SW480 (cell line): ENCODE data around the gene HOXA10.
A peak's percentile ranks its signal among the peaks of the same experiment; 100 is the strongest.

ENCODE experiments used
- DNase-seq: peaks from one replicate; pipeline ENCODE4 v3.0.0-alpha.2; 2016; ENCODE audit warnings: low spot score

HOXA10 gene

DNA sequence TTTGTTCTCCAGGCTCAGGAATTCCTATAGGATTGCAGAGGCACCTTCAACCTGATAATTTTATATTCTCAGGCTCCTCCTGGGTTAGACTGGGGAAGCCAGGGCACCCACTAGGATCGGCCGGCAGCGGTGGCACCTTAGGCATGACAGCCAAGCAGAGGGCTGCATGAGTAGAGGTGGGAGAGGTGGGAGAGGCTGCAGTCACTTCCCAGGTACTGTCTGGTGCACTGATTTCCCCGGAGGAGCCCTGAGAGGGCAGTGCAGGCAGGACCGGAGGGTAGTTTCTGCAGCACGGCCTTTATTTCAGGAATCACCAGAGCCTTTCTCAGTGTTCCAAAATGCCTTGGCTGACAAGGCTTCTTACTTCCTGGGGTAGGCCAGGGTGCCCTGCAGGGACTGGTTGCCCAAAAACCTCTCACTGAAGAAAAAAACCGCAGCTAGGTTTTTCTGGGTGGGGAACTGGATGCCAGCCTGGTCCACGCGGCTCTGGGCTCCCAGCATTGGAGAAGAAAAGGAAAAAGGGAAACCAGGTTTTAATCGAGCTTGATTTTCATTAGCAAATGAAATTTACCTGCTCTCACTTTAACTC lies 29.3 kb upstream of the HOXA10 start:
- DNase-seq: no peak

DNA sequence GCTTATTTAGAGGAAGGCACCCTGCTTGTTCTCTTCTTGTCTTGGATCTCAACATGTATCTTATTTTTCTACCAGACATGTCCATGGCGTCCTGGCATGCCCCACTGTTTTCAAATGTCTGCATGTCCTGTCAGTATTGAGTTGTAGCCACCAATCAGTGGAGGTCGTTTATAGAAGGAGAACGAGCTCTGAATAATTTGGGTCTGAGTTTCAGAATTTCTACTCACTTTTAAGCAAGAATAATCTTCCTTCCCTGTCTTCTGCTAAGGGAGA lies 28.7 kb upstream of the HOXA10 start:
- DNase-seq: no peak

GRCh38 chr7:27202018-27202861 lies 28.1 kb upstream of the HOXA10 start:
- DNase-seq: no peak

DNA sequence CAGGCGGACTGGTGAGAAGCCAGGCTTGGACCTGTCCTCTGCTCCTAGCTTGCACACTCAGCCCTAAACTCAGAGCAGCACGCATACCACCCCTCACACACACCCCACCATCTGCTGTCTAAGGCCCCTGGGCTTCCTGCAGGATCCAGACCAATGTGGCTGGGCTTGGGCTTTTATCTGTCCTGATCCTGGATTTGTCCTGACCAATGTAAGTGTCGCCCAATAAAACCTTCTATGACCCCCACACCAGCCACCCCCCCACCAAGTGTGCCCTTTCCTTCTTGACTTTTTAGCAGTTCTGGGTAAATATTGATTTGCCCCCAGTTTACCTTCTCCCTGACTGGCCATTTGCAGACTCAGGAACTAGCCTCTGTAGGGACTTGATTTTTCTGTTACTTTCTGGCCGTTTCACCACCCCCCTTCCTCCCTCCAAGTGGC lies 27.5 kb upstream of the HOXA10 start:
- no peak for DNase-seq

- DNase-seq: peak; percentile 17
Measured at GRCh38 chr7:27200761-27201579, 26.9 kb upstream of the HOXA10 start.

DNA sequence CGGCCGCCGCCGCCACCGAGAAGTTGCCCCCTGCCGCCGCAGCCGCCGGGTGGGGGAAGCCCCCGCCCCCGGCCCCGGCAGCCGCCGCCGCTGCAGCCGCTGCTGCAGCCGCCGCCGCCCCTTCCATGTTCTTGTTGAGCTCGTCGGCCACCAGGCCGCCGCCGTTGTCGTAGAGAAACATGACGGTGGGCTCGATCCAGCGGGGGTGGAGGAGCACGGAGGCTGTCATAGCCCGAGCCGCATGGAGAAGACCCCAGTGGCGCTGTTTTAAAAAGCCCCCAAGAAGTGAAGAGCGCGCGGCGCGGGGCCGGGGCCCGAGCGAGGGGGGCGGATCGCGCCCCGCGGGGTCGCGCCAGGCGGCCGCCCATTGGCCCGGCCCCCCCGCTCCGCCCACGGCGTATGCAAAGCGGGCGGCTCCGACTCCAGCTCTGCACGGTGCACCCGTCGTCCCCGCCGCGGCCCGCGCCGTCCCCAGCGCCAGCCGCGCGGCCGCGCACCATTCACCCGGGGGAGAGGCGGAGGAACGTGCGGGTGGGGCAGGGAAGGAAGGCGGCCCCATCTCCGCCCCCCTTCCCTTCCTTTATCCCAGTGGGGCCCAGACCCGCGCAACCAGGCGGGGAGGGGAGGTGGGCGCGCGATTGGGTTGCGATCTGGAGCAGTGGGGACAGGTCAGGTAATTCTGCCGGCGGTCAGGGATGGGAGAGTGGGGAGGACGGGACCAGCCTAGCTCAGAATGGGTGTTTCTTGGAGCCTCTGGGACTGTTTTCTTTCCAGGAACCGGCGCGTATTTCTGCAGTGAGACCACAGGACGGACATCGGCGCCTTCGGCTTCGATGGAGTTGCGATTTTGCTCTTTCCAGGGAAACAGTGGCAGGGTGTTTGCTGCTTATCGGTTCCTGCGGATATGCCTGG lies 26.0 kb upstream of the HOXA10 start, which contains the start of gene HOXA13:
Gene HOXA13 (minus strand): TSS at position 243 of the 912 bp plus-strand sequence. CDS start 14 bp downstream, at position 229.
- peak; percentile 77 for DNase-seq

GRCh38 chr7:27198871-27199801 lies 25.0 kb upstream of the HOXA10 start:
- peak; percentile 61 for DNase-seq

- peak; percentile 23 for DNase-seq
Measured at GRCh38 chr7:27198138-27198841, 24.2 kb upstream of the HOXA10 start.

GRCh38 chr7:27197137-27198042 lies 23.3 kb upstream of the HOXA10 start:
- DNase-seq: no peak

- peak; percentile 74 for DNase-seq
Measured at GRCh38 chr7:27196287-27196767, 22.2 kb upstream of the HOXA10 start.

DNA sequence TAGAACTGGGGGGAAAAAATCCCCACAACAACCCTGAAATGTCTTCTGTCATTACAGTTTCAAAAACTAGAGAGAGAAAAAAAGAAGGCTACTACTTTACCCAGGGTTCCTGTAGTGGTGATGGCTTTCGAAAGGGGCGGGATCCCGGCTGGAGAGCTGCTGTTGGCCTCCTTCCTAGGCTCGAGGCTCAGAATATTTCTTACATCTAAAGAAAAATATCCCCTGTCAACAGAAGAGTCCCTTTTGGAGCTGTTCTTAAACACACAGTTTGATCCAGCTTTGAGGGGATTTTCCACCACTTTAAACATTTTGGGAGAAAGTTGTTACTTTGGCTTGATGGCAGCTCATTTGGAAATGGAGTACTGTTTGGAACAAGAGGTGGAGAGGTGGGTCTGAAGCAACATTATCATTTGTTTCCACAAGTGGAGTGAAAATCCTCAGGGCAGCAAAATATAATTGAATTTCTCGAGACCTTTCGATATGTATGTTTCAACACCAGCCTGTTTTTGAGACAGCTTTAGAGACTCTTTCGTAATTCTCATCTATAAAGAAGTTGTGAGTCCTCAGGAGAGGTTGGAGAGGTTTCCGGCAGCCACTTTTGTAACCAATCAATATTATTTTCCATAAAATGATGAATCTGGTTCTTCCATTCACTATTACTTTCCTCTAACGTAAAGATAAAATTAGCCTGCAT lies 20.7 kb upstream of the HOXA10 start:
- DNase-seq: no peak

- DNase-seq: no peak
Measured at GRCh38 chr7:27194002-27194352, 19.9 kb upstream of the HOXA10 start.

DNA sequence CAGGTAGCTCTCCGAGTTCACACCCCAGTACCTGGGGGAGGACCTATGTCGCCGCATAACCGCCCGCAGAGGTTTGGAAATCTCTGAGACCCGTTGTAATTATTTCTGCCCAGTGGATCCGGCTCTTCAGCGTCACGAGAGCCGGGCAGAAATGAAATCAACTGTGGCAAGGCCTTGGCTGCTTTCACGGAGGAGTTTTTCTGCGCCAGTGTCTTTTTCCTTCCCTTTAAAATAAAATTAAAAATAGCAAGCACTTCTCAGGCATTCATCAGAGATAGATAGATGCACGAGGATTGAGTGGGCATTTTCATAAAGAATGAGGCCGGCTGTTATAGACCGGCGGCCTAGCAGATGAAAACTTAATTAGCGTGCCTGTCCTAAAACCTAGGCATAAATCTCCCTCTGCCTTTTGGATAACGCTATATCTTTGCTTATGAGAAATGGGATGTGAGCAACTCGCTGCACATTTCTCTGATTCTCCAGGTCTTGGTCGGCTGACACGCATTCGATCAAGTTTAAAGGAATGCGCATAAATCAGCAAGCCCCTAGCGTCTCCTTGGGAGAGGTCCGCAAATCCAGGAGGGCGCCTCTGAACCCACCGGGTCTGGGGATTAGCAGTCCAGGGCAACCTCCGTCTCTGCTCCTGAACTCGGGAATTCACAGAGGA lies 19.3 kb upstream of the HOXA10 start:
- DNase-seq: no peak

DNA sequence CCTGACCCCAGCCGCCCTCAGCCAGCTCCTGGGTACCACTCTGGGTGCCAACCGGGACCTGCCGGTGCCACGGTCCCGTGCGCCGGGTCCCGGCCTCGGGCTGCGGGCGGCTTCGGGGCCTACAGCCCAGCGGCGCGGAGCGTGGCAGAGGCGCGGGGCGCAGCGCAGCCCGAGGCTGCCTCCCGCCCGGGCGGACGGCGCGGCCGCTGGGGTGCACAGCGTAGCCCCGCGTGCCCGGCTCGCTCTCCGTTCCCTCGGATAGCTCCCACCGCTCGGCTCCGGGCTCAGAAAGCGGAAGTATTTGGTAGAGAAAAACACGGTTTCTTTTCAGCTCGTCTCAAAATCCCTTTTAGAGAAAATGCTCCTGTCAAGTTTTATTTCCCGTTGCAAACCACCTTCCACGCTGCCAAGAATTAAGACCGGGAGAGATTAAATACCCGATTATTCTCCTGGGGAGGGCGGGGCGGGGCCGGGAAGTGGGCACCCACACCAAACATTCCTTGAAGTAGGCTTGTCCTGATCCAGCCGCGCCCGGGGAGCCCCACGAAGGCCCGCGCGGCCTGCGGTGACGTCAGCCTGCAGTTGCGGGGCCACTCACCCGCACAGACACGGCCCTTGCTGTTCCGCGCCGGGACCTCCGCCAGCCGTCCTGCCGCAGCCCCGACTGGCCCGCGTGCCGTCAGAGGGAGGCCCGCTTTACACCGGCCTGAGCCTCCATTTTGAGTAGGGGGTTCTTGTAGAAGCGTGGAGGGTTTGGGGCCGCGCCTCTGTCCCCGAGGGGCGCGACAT lies 18.6 kb upstream of the HOXA10 start:
- no peak for DNase-seq

DNA sequence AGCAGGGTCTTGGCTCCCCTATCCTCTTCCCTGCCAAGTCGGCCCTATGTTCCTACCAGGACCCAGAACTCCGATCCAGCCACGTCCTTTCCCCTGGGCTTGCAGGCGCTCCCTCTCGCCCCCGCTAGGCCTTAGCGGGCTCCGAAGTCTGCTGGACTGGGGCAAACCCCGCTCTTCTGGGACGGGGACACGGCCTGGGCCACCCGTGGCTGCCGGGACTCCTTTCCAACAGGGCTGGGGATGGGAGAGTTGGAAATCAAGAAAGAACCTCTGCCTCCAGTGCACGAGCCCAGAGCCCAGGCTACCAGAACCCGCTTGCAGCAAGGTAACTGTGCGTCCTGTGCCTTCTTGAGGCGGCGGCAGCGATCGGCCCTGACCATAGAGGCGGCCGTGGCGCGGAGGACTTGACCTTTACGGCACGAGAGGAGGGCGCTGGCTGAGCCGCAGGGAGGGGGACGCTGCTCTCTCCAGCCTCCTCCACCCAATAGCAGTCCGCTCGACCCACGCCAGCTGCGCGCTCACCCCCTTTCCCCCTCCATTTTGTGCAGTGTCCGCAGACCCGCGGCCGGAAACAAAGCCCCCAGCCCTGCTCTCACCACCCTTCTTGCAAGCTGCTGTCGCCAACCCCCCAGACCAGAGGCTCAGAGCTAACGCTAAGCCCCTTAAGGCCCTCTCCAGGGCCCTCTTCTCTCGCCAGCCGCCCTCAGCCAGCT lies 17.9 kb upstream of the HOXA10 start:
- DNase-seq: no peak

GRCh38 chr7:27191161-27191731 lies 17.1 kb upstream of the HOXA10 start:
- no peak for DNase-seq
